Loucy (cell line): ENCODE measurements around the gene PFDN6.

Experiments
- H2AFZ ChIP-seq: fragments of 200-600 bp; sonication (generic); 2 replicates; pipeline ENCODE4 v1.6.0; 2016; ENCODE audit warnings: antibody characterized with exemption, mild to moderate bottlenecking, low read length, moderate library complexity
- H3F3A ChIP-seq: fragments of 200-600 bp; 2 replicates; pipeline ENCODE4 v1.6.0; 2016; ENCODE audit warnings: antibody characterized with exemption, low read depth, mild to moderate bottlenecking
- H3K27me3 ChIP-seq: fragments of 200-600 bp; sonication (generic); 2 replicates; pipeline ENCODE4 v1.6.1; 2014; ENCODE audit warnings: low read length, mild to moderate bottlenecking; ENCODE audit not compliant: insufficient read depth, poor library complexity, severe bottlenecking
- H3K36me3 ChIP-seq: fragments of 200-600 bp; sonication (generic); 2 replicates; pipeline ENCODE4 v1.6.1; 2016; ENCODE audit warnings: low read length; ENCODE audit not compliant: insufficient read depth
- H3K4me1 ChIP-seq: fragments of 200-600 bp; sonication (generic); 2 replicates; pipeline ENCODE4 v1.5.1; 2014; ENCODE audit warnings: low read length, mild to moderate bottlenecking; ENCODE audit not compliant: insufficient read depth, poor library complexity, severe bottlenecking
- H3K4me2 ChIP-seq: fragments of 200-600 bp; sonication (generic); 2 replicates; pipeline ENCODE4 v1.6.0; 2014; ENCODE audit warnings: antibody characterized with exemption, low read length, low read depth, mild to moderate bottlenecking; ENCODE audit not compliant: poor library complexity, severe bottlenecking
- H3K4me3 ChIP-seq: fragments of 200-600 bp; sonication (generic); 2 replicates; pipeline ENCODE4 v1.5.1; 2014; ENCODE audit warnings: low read length, mild to moderate bottlenecking, mixed read lengths; ENCODE audit not compliant: poor library complexity, severe bottlenecking
- H3K79me2 ChIP-seq: fragments of 200-600 bp; sonication (generic); 2 replicates; pipeline ENCODE4 v1.6.1; 2014; ENCODE audit warnings: low read length; ENCODE audit not compliant: insufficient read depth
- H3K9ac ChIP-seq: fragments of 200-600 bp; sonication (generic); 2 replicates; pipeline ENCODE4 v1.6.0; 2014; ENCODE audit warnings: mild to moderate bottlenecking, low read depth, low read length, moderate library complexity; ENCODE audit not compliant: poor library complexity, severe bottlenecking
- H3K9me2 ChIP-seq: fragments of 200-600 bp; sonication (generic); replicated peaks from 2 replicates; pipeline ENCODE4 v1.6.1; 2016; ENCODE audit warnings: low read depth, low read length, mixed read lengths
- H3K9me3 ChIP-seq: fragments of 200-600 bp; sonication (generic); 2 replicates; pipeline ENCODE4 v1.6.1; 2014; ENCODE audit warnings: mild to moderate bottlenecking, antibody characterized with exemption, low read length, low read depth; ENCODE audit not compliant: insufficient read depth
- H4K20me1 ChIP-seq: fragments of 200-600 bp; sonication (generic); 2 replicates; pipeline ENCODE4 v1.6.0; 2014; ENCODE audit warnings: antibody characterized with exemption, low read length, mild to moderate bottlenecking; ENCODE audit not compliant: insufficient read depth, poor library complexity, severe bottlenecking
- CTCF ChIP-seq: fragments of 200-600 bp; sonication (generic); conservative IDR thresholded peaks from 2 replicates; pipeline ENCODE4 v1.5.1; 2014; ENCODE audit warnings: mild to moderate bottlenecking, antibody characterized with exemption, low read length
- EZH2phosphoT487 ChIP-seq: fragments of 200-600 bp; IDR thresholded peaks from 2 replicates; pipeline ENCODE4 v1.6.1; 2018; ENCODE audit warnings: antibody characterized with exemption, mild to moderate bottlenecking, moderate library complexity, borderline replicate concordance

The PFDN6 gene

GRCh38 chr6:33339193-33339592 lies 49.8 kb downstream of the PFDN6 start:
- Histone ChIP-seq H3K4me2 (no peak overlapping the region), H3K9me2 (no peaks in the 10 kb centered on the region), H3K9ac (no peak overlapping the region), H3K4me1 (peaks cover 7% of the 10 kb centered on the region), H4K20me1 (no peaks in the 10 kb centered on the region), H3K9me3 (no peaks in the 10 kb centered on the region), H3F3A (no peaks in the 10 kb centered on the region; the same call in 1 of the 2 replicates), H3K79me2 (no peaks in the 10 kb centered on the region), H3K27me3 (no peaks in the 10 kb centered on the region), H2AFZ (no peak overlapping the region), H3K4me3 (no peak overlapping the region), H3K36me3 (no peaks in the 10 kb centered on the region)
- TF ChIP-seq EZH2phosphoT487 (no peak), CTCF (no peak)
